GM21786 (cell line): ENCODE data around the gene SOST.
"Not testable (repeated sequence)": the region's sequence is repeated elsewhere in the genome, so short reads cannot be mapped to it uniquely, and the experiment has no call there.

ENCODE experiments used
- ATAC-seq: cut with Tn5 transposase; IDR thresholded peaks from one replicate; pipeline ENCODE4 v1.9.1; 2021; ENCODE audit not compliant: unreplicated experiment

Gene SOST

DNA sequence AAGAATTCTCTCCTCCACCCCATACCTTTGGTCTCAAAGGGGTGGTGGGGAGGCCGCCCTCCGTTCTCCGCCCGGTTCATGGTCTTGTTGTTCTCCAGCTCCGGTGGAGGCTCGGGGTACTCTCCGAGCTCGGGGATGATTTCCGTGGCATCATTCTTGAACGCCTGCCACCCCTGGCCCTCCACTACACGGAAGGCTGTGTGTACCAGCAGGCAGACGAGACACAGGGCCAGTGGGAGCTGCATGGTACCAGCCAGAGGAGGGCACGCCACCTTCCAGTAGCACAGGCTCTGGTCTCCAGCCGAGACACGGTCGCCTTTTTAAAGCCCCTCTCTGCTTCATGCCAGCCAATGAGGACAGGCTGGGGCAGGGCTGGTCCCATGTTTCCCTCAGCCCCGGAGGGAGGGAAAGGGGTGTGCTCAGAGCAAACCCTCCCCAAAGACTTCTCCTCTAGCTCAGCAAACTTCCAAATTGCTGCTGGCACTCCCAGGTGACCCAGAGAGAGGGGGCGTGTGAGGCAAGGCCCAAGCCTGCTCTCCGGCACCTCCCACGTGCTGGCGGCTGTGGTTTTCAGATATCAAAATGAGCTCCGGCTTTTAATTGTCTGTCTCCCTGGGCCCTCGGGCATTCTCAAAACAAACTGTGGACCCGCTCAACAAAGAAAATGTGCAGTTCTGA, at the start of gene SOST:
Gene SOST, minus strand, starts transcription at position 295 of the 678 bp plus-strand sequence. Its CDS starts 50 bp downstream, at position 245.
- no peak for ATAC-seq

DNA sequence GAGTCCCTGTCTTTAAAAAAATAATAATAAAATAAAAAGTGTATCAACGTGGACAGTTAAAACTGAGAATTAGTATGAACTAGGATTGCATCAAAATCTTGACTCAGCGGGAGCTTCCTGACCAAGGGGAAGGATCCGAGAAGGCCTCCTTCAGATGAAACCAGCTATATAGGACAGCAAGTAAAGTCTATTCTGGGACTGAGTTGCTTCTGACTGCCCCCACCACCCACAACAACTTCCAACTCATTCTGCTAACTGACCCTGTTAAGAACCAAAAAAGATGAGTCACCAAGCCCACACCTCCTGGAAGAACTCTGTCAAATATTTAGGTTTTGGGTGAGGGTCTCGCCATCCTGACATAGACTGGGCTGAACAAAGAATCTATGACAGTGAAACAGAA, 49.5 kb upstream of the SOST start:
- no peak for ATAC-seq

DNA sequence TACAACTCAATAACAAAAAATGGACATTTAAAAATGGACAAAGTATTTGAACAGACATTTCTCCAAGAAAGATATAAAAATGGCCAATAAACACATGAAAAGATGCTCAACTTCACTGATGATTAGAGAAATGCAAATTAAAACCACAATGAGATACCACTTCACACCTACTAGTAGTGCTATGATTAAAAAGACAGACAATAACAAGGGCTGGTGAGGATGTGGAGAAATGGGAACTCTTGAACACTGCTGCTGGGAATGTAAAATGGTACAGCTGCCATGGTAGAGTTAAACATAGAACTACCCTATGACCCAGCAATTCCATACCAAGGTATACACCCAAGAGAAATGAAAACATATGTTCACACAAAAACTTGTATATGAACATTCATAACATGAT, 46.5 kb upstream of the SOST start:
- ATAC-seq = no peak

DNA sequence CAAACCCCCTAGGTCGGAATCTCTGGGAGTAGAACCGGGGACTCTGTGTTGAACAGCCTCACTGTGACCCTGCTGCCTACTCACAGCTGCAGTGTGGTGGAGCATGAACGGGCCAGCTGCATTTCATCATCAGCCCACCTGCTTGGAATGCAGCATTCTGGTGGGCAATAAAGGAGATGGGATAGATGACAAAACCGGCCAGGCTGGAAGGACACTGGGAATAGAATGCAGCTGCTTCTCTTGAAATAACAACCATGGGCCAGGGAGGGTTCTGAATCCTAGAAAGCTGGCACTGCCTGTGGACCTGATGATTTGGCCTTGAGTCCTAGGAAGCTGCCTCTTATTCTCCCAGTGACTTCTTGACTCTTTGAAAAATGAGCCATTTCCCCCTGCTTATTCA, 45.2 kb upstream of the SOST start:
- ATAC-seq = no peak

DNA sequence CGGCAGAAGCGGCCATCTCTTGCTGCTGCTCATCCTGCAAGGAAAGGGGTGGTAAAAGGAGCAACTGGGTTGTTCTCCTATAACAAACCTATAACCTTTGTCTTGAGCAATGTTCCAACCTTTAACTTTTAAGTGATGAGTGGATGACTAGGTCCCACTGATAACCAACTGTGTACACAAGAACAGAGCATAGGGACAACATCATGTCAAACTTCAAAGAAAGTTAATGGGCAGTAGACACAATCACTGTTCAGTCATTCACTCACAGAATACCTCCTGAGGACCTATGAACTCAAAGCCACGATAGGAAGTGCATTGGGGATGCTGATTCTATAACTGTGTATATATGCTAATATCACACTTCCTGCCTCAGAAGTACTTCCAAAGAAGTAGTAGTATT, 43.3 kb upstream of the SOST start:
- no peak for ATAC-seq

DNA sequence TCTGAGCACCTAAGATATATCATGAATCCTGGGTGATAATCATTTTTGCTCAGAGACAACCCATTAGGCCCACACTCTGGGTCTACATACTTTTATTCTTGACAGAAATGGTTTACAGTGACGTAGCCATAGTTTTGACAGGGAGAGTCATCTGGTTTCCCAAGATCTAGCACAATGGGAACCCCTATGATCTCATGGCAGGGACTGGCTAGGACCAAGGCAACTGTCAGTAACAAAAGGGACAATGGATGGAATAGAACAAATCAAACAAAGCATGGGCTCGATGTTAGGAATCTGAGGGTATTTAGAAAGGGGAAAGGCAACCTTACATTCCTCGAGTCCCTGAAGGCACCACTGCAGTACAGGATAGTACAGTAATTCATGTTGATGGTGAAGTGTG, 42.1 kb upstream of the SOST start:
- no peak for ATAC-seq

DNA sequence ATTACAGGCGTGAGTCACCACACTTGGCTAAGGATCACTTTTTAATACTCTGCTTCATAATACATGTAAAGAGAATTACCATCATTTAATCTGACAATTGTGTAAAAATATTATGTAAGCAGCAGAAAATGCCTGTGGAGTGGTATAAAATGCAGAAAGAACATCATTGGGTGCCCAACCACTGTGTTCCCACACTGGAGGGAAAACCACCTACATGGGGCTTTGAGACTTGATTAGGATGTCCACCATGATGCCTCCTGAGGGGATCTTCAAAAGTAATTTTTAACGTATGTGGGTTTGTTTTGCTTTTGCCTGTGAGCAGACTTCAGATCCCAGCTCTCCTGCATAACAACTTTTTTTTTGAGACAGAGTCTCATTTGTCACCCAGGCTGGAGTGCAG, 40.5 kb upstream of the SOST start:
- ATAC-seq = no peak

DNA sequence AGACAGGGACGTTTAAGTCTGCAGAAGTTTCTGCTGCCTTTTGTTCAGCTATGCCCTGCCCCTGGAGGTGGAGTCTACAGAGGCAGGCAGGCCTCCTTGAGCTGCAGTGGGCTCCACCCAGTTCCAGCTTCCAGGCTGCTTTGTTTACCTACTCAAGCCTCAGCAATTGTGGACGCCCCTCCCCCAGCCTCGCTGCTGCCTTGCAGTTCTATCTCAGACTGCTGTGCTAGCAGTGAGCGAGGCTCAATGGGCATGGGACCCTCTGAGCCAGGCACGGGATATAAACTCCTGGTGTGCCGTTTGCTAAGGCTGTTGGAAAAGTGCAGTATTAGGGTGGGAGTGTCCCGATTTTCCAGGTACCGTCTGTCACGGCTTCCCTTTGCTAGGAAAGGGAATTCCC, 39.4 kb upstream of the SOST start:
- ATAC-seq = not testable (repeated sequence)

DNA sequence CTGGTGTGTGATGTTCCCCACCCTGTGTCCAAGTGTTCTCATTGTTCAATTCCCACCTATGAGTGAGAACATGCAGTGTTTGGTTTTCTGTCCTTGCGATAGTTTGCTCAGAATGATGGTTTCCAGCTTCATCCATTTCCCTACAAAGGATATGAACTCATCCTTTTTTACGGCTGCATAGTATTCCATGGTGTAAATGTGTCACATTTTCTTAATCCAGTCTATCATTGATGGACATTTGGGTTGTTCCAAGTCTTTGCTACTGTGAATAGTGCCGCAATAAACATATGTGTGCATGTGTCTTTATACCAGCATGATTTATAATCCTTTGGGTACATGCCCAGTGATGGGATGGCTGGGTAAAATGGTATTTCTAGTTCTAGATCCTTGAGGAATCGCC, 34.1 kb upstream of the SOST start:
- not testable (repeated sequence) for ATAC-seq

DNA sequence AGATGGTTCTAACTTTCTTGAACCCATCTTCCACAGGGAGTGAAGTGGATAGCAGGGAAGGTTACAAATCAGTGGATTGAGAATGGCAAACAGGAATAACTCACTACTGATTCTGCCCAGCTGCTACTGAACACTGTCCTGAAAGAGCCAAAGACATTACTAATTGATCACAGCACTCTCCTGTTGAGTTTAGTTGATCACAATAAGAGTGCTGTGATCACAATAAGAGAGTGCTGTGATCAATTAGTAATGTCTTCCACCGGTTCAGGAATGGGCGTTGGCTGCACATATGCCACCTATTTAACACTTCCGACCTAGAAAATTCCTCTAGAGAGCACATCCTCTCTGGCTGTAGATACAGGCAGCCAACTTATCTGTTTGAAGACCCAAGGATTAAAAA, 33.0 kb upstream of the SOST start:
- no peak for ATAC-seq

DNA sequence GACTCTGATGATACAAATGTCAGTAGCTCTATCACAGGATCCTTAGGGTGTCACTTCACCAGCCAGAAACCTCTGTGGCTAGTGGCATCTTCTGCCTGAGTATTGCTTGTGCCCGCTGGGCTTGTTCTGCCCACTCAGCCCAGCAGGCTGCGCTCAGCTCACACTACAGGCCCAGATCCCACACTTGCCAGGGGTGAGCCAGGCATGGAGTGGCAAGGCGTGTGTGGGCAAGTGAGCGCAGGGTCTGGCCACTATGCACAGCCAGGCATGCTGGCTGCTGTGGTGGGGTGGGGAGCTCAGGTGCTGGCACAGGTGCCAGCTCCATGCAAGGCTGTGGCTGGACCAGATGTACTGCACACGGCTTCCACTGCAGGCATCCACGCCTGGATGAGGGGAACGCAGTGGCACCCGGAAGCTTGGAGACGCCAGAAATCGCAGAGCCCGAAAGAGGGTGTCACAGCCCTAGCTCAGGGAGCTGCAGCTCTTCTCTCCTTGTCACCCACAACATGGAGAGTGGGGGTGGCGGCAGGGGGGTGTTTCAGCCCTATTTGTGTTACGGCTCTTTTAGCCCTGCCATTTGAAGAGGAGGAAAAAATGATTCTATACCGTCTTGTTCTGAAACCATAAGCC, 31.8 kb upstream of the SOST start:
- no peak for ATAC-seq

DNA sequence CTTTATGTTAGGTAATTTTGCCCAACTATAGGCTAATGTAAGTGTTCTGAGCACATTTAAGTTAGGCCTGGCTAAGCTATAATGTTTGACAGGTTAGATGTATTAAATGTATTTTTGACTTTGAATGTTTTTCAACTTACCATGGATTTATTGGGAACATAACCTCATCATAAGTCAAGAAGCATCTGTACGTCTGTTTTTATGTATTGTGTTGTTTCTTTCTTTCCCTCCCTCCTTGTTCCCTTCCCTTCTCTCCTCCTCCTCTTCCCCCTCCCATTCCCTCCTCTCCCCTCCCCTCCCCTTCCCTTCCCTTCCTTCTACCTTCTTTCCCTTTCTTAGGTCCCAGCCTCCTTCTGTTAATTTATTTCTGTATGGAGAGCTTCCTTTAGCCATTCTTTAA, 30.9 kb upstream of the SOST start:
- ATAC-seq = no peak

DNA sequence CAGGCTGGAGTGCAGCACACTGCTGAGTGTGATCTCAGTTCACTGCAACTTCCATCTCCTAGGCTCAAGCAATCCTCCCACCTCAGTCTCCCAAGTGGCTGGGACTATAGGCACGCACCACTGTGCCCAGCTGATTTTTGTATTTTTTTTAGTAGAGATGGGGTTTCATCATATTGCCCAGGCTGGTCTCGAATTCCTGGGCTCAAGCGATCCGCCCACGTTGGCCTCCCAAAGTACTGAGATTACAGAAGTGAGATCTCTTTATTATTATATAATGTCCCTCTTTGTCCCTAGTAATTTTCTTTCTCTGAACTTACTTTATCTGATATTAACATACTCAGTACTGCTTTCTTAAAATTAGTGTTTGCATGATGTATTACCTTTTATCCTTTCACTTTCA, 29.9 kb upstream of the SOST start:
- no peak for ATAC-seq

DNA sequence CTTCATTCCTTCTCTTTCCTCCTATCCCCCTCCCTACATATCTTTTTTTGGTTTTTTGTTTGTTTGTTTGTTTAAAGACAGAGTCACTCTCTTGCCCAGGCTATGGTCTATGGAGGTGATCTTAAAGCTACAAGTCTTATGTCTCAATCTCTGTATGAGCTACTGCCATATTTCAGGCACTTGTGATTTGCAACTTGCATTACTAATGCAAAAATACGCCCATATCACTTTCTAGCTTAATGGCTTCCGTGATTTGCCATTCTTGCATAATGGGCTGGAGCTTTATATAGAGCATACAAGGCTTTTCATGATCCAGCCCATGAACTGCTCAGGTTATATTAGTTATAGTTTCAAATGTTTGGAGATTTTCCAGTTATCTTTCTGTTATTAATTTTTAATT, 29.1 kb upstream of the SOST start:
- no peak for ATAC-seq

DNA sequence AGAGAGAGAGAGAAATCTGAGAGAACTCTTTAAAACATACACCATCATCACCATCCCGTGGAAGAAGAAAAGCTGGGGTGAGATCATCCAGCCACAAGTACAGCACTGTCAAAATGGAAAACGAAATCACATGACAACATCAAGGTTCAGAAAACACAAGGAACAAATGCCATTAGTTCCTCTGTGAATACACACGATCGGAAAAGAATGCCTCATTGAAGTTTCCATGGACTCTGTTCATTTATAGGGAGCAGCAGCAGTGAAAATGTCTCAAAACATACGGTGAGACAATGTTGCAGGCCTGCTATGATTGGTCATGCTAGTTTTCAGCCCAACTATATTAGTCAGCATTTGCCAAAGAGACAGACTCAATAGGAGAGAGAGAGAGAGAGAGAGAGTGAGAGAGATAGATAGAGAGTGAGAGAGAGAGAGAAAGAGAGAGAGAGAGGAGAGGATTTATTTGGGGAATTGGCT, 26.1 kb upstream of the SOST start:
- no peak for ATAC-seq

DNA sequence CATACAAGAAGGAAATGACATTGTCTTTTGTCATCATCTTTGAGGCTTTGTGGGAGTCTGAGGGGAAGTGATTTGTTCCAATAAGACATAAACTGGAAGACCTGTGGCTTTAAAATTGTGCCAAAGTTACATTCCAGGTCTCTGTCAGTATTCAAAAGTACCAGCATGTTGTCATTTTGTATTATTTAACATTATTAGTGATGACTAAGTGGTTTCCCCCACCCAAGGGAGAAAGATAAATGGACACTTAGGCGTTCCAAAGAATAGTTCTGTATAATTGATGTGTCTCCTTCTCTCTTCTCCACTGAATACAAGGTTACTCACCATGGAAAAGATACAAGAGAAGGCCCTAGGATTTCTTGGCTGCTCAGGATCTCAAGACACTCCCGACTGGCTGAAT, 25.5 kb upstream of the SOST start:
- no peak for ATAC-seq

DNA sequence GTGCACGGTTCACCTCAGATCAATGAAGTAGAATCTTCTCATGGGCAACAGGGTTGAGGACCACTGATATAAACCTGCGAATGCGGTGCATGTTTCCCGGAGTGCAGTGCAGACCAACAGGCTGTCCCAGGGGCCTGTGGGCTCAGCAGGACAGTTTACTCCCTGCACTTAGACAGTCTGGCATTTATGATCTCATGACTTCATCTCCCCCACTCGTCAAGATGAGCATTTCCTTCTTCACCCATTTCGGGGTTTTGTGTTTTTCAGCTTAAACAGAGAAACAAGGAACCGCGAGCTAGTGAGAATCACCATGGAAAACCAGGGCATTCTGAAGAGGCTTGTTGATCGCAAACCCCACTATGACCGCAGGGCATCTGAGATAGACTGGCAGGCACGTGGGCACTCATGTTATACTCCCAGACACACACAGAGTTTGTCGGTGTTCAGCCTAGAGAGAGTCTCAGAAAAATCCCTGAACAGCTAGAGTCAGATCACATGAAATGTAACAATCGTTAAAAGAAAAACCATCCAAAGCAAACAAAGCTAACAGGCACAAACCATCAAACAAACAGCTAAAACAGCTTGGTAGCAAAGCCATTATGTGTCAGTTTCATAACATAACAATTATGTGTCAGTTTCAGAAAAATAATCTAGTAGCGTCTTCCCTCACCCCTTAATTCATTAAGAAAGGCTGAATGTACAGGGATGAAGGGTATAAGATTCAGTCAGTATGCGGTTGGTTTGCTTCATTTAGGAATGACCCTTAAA, 24.5 kb upstream of the SOST start:
- no peak for ATAC-seq

DNA sequence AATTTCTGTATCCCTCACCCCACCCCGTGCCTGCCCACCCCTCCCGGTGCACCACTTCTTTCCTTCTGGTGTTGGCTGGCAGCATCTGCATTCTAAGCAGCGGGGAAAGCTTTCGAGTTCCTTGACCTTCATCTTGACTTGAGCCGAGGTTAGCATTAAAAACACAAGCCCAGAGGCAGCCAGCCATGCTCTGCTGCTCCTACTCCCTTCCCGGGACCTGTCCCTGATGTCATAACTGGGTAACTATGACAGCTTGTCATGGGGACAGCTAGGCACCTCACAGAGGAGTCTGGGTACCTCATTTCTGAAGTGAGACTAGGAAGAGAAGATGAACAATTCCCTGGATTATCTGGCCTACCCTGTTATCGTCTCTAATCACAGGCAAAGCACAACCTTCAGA, 21.5 kb upstream of the SOST start, which contains the start of gene CFAP97D1:
Gene CFAP97D1, plus strand, starts transcription at position 301 of the 400 bp plus-strand sequence. Its CDS starts 28 bp downstream, at position 329.
- ATAC-seq = no peak

DNA sequence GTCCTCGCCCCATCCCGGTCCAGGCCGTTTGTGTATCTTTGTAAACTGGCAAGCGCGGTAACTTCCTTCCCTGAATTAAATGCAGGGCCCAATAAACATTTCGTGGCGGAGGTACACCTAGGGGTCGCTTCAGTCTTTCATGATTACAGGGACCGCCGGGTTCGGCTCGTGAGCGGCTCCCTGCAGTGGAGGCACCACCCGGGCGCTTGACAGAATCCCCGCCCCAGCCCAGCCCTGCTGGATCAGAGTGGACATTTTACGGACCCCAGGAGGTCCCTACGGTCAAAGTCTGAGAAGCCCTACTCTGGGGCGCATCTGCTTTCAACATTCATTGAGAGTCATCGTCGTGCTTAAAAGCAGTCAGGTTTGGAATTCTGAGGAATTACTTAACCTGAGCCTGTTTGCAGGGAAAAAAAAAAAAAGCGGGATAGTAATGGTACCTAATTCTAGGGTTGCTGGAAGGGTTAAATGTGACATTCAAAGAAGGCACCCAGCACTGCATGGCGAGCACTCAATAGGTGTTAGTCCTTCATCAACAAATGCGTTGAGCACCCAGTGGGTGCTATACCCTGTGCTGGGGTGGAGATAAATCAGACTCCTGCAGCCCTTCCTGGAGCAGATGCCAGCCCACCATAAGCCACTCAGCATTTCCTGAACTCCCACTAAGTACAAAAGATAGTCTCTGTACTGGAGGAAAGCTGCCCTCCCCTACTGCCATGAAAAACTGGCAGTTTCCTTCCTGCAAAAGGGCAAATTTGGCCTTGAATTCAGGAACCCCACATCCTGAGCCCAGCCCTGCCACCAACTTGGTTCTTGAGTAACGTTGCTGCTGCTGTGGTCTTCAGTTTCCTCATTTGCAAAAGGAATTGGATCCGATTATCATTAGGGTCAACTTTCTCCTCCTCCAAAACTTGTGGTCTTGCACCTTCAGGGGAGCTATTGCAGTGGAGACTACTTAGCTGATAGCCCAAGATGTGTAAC, 20.8 kb upstream of the SOST start:
- ATAC-seq = no peak

DNA sequence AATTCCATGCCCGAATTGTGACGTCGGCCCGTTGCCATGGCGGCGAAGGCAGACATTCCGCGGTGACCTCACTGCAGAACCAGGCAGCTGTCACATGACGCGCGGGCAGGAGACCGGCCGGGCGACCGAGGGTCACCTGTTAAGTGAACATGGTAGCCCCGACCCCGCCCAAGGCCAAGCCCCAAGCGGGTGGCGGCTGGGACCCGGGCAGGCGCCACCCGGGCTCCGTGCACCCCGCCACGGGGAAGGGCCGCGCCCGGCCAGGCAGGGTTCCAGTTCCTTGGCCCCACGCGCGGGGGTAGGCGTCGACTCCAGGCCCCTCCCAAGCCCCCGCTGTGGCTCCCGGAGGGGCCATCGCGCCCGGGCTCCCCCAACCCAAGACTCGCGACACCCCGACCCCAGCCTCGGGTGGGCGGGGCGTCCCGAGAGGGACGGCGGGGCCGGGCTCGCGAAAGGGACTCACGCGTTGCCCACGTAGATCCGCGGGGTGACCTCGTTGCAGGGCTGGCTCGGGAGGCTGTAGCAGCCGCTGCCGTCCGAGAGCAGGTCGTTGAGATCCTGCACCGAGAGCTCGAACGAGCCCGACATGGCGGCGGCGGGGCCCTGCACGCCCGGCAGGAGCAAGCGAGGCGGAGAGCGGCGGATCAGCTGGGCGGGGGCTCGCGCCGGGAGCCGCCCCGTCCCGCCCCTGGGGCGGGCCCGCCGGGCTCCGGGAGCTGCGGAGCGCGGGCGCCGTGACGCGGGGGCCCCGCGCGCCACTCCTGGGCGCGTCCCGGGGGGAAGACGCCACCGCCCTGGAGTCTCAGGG, 19.9 kb upstream of the SOST start, which contains the start of gene DUSP3:
Gene DUSP3, minus strand, starts transcription at position 641 of the 808 bp plus-strand sequence. Its CDS starts 53 bp downstream, at position 588.
- peak; percentile 77 for ATAC-seq
